HG02840 (cell line): Measurements from ENCODE around the gene GPR34.
"Not testable (repeated sequence)": the region's sequence is repeated elsewhere in the genome, so short reads cannot be mapped to it uniquely, and the experiment has no call there.

Experiments used
- ATAC-seq: cut with Tn5 transposase; IDR thresholded peaks from one replicate; pipeline ENCODE4 v1.9.1; 2021; ENCODE audit warnings: mild to moderate bottlenecking, moderate library complexity, moderate number of reproducible peaks; ENCODE audit not compliant: unreplicated experiment, low FRiP score

Gene GPR34, protein sequence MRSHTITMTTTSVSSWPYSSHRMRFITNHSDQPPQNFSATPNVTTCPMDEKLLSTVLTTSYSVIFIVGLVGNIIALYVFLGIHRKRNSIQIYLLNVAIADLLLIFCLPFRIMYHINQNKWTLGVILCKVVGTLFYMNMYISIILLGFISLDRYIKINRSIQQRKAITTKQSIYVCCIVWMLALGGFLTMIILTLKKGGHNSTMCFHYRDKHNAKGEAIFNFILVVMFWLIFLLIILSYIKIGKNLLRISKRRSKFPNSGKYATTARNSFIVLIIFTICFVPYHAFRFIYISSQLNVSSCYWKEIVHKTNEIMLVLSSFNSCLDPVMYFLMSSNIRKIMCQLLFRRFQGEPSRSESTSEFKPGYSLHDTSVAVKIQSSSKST

DNA sequence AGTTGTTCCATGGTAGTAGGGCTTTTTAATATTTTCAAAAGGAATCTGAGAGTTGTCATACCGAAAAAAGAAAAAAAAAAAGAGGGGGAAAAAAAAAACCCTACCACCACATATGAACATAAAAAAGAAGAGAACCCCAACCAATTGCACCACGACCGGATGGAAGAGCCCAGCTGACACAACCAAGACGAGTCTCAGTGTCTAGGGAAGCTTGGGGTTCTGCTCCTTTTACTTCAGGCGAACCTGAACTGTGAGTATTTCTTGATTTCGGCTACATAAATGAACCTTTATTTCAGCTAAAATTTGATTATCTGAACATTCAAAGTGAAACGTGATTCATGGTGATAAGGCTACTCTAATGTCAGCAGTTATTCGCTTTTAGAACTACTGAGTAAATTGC lies at the start of gene GPR34:
GPR34 (plus strand) TSS at position 139 of the 400 bp plus-strand sequence. CDS start 6,661 bp downstream, outside the sequence.
- no peak for ATAC-seq

DNA sequence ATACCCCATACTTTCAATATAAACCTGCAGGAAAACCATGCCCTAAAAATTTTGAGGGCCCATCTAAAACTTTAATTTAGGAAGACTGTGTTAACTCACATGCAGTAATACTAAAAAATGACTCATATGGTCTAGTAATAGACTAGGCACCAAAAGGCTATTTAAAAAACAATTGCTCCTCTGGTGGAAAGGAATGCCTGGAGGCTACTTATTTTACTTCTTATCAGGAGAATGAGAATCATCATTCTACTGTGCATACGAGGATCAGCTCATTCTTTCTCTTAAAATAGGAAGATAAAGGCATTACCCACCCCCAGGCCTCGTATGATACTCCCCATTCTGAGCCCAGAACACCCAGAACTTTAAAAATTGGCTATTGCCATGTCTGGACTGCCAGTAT lies 42.6 kb upstream of the GPR34 start:
- not testable (repeated sequence) for ATAC-seq

DNA sequence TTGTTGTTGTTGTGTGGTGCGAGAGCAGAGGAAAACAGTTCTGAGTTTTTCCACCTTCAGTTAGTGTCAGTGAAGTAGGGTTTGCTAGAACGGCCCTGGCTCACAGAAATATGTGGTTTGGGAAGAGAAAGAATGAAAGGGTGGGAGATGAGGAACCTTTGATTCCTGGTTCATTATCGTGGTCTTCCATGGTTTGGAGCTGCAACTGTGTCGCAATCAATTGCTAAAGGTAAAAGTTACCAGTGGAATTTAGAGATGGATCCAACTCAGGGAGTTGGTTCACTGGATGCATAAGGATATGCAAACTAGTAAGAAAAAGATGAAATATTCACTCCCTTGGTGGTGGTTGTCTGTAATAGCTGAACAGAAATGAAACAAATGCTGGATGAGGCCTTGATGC lies 35.6 kb upstream of the GPR34 start:
- no peak for ATAC-seq

DNA sequence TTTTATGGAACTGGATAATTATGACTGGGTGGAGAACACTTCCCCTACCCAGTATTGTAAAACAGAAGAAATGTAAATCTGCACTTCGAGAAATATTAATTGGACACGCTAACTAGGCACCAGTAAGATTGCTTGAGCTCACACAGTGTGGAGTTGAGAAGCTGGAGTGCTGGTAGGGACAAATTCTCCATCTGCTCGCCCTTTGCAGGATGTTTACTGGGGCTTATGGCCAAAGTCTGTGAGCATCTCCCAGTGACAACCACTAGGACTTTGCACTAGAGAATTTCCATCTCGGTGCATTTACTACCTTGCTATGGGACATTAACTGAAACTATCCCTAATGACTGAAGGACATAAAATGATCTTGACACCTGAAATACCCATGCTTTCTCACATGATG lies 33.7 kb upstream of the GPR34 start:
- ATAC-seq = no peak

DNA sequence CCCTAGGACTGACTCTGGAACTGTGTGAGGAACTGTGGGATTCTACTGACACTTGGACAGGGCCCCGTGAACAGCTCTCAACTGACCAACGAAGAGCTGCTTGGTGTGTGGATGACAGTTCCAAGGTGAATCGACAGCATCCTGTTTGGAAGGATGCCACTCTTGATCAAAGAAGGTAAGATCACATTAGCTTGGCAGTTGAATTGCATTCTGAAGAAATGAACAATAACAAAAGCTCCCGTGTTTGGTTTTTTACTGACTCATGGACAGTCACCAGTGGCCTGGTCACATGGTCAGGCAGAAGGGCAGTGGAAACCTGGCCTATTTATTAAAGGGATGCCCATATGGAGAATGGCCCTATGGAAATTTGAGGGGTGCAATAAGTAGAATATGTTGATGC lies 33.1 kb upstream of the GPR34 start:
- no peak for ATAC-seq

DNA sequence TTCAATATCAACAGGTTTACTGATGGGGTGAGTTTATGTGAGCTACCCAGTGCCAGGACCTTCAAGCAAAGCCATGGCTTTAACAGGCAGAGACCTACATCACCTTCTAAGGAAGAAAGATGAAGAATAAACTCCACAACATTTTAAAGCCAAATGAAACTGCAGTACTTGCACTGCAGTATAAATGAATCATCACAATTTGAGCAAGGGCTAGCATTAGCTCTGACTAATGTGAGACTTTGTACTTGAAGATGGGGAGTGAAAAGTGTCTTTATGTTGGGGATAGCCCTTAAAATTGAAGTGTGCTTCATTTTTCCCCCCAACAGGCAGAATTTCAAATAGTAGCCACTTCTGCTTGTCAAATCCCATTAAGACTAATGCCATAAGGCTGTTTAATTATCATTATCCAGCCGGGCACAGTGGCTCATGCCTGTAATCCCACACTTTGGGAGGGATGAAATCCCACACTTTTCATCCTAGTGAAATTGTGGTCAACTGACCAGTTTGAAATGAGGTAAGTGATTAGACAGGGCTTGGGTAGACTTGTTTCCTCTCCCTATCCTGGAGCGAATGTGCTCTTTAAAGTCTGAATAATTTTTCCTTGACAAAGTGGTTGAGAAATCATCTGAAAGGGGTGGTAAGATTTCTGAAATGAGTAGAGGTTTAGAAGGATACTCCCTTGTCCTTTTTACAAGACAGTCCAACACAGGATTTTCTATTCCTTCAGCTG lies 27.2 kb upstream of the GPR34 start:
- ATAC-seq = no peak

DNA sequence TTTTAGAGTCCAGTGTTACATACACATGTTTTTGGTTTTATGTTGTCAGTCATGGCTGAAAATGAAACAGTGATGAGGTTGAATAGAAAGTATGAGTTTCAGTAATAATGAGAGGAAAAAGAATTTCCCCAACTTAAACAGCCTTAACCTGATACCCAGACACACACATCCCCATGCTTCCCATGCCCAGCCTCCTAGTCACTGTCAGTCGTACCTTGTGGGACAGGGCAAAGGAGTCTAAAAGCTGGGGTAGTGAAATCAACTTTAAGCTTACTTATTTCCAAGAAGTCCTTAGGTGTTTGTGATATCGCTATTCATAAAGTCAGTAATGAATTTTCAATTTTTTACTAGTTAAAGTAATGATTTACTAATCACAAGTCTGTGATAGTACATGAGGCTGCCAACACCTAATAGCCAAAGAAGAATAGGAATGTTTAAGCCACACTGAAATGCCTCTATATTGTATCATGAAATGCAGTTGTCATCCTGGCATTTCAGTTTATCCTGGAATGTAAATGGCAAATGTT lies 24.3 kb upstream of the GPR34 start:
- ATAC-seq = peak; percentile 67

DNA sequence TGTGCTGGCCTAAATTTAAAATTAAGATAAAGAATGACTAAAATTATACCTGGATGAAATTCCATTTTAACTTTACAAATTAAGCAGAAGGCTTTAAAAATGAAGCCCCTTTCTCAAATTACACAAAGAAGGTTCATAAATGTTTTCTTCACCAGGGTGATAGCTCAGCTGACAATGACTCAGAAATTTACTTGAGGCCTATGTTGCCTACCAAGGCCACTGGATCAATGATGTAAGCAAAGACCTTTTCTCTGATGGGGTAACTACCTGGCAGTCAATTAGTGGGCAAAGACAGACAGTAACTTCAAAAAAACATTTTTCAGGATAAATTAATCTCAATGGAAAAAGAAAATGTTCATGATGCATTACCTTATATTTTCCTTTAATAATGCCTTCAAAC lies 23.9 kb upstream of the GPR34 start:
- no peak for ATAC-seq

DNA sequence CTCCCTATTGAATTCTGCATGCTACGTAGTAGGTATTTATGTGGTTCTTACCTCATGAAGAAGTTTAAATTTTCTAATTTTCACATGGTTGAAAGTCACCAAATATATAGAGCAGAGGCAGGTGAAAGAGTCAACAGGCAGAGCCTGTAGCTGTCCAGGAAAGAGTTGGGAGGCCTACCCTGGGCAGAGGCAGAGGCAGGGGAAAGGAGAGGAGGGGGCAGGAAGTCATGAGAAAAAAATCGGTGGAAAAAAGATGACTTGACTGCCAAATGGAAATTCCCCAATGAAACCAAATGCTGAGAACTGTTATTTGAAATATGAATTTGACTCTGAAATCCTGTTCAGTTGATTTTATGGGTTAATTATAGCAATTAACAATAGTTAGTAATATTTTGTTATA lies 23.1 kb upstream of the GPR34 start:
- no peak for ATAC-seq

DNA sequence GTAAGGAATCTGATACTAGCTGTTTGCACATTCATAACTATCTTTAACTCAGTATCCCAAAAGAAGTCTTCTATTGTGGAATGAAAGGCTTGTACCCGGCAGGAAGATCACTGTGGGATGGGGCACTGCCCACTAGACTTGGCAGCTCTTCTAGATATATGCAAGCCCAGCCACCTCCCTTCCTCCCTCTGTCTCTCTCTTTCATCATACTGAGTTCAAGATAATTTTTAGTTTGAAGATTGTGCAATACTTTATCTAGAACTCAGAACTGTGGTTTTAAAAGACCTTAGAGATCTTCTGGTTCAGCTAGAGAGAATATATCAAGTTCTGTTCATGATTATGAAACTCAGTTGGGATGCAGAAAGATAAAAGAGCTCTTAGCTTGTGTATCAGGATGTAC lies 22.5 kb upstream of the GPR34 start:
- no peak for ATAC-seq

DNA sequence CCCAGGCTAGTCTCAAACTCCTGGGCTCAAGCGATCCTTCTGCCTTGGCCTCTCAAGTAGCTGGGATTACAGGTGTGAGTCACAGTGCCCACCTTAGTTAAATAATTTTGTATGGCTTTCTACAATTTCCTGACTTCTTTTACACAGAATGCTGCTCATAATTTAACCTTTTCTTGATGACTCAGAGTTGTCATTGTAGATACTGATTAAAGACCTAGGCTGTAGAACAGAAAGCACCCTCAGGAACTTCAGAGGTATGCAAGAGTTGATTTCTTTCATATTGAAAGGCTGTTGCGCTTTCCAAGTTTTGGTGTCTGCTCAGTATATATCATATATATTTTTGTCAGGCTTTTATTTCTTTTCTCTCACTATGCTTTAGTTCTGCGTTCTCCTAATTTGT lies 21.1 kb upstream of the GPR34 start:
- no peak for ATAC-seq

DNA sequence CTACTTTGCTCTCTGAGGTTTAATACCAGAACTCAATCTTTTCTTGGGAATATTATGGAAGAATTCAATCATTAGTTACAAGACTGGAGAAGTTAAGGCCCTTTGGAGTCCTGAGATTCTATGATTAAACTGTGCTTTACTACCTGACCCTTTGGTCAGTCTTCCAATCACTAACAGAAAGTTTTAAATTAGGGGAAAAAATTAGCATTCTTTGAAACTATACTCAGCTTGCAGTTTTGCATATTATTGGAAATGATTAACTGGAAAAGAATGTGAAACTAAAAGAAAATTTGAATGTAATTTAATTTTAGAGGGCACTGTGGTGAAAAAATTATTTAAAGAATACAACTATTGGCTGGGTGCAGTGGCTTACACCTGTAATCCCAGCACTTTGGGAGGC lies 18.7 kb upstream of the GPR34 start:
- ATAC-seq = no peak

DNA sequence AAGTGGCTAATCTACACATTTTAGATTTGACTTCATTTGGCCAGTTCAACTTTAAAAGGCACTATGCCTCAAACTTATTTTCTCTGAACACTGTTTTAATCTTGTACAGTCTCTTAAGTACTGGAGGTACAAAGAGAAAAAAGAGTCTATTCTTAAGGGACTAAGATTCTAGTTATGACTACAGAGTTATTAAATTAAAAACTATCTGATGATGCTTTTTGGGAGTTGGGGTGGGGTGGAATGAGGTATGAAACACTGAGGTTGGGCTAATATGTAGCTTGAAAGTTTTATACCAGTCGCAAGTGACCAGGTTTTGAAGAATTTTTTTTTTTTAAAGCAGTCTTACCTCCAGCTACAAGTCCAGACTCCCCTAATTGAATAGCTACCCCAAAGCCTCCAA lies 17.7 kb upstream of the GPR34 start:
- ATAC-seq = no peak

DNA sequence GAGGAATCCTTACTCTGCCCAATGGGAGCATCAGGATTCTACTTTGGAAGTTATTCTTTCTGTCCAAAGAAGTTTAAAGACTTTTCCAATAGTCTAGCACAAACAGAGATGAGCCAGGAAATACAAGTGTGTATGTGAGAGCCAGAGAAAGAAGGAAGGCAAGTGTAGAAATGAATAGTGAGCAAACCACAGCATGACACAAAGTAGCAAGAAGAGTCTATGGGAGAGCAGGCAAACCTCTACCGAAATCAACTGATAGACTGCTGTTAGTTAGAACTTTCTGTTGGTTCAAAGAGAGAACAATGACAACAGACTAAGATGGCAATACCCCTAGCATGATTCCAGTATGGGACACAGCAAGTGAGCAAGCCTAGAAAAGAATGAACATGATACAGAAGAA lies 16.1 kb upstream of the GPR34 start:
- no peak for ATAC-seq

DNA sequence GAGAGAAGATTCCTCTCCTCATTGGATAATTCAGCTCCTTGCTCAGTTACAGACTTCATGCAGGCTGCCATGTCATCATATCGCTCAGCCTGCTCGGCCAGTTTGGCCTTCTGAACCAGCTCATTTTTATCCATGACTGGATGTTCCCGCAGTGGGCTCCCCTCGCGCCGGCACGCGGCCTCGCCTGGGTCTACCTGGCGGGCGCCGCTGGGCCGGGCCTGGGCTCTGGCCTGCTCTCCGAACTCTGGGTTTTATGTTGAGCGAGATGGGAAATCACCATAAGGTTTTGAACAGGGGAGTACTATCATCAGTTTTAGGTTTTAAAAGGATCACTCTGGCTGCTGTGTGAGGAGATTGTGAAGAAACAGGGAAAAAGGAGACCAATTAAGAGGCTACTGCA lies 12.4 kb upstream of the GPR34 start:
- not testable (repeated sequence) for ATAC-seq

DNA sequence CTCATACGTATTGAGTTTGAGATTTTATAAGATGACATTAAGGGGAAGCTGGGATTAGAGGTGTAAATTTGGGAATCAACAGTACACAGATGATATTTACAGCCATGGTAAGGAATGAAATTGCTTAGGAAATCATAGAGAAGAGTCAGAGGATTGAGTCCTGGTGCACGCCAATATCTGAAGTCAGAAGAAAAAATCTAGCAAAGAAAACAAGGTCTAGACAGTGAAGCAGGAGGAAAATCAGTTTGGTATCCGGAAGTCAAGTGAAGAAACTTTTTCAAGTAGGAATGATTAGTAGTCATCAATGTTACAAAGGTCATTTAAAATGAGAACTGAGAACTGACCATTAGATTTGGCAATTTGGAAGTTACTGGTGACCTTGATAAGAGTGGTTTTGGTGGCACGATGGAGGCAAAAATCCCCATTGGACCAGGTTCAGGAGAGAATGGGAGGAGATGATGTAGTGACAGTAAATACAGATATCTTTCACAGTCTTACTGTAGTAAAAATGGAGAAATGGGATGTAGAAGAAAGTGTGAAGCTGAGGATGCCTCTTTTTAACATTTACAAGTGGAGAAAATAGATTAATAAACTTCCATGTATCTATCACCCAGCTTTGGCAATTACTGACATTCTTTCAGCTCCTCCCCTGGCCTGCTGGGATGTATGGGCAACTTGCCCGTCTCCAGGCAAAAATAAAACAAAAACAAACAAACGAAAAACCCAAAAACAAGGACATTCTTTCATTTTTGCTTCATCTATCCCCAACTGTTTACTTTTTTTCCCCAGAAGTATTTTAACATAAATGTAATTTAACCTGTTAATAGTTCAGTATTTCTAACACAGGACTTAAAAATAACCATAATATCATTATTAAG lies 11.4 kb upstream of the GPR34 start:
- no peak for ATAC-seq

DNA sequence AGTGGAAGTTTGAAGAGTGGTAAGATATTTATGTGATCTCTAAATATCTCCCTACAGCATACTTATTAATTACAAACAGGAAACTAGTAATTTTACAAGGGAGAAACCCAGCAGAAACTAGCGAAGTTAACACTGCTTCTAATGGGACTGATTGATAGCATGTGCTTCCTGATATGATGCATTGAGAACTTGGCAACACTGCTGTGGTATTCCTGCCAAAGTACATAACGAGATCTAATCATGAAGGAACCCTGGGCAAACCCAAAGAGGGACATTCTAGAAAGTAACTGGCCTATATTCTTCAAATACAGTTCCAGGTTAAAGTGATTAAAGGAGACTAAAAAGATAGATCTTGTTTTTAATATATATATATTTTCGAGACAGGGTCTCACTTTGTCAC lies 4.6 kb upstream of the GPR34 start:
- ATAC-seq = no peak

DNA sequence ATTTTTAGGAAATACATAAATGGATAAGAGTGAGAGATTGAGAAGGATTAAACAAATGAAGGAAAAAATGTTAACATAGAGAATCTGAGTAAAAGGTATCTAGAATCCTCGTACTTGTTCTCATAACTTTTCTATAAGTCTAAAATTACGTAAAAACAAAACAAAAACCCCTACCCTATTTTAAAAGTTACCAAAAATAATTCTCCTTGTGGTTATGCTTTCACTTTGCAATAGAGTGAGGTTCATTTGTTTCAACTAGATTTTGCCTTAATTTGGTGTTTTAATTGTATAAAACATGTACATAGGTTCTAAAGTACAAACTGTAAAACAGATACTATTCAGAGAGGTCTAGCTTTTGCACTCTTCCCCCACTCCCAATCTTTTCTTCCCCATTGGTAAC lies 3.8 kb upstream of the GPR34 start:
- no peak for ATAC-seq

DNA sequence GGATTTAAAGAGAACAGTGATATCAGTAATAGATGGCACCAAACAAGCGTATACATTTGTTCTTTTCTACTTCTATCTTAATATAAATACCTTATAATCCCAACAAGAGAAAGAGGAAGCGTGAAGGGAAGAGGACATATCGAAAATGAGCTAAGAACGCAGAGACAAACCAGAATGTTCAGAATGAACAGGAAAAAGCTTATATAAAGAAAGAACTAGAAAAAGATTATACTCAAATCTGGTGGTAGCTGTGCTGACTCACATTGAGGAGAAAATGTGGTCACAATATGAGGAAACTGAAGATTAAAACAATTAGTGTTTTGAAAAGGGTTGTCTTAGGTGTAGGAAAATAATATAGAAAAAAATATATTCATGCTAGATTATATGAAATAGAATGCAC lies 2.0 kb upstream of the GPR34 start:
- ATAC-seq = no peak

DNA sequence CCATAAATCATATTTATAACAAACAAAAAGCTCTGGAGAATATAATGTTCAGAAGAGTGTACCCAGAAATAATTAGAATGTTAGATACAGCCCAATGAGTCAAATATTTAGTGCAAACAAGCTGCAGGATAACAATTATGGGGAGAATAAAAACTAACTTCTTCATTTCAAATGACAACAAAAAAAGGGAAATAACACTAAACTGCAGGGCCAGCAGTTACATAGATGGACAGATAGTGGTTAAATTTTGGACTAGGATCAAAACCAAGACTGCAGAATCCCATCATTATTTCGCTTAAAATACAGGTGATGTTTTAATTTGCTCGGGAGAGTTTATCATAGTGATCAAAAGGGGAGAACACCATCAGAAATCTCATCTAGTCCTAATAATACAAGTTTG lies 617 bp upstream of the GPR34 start:
- ATAC-seq = no peak

DNA sequence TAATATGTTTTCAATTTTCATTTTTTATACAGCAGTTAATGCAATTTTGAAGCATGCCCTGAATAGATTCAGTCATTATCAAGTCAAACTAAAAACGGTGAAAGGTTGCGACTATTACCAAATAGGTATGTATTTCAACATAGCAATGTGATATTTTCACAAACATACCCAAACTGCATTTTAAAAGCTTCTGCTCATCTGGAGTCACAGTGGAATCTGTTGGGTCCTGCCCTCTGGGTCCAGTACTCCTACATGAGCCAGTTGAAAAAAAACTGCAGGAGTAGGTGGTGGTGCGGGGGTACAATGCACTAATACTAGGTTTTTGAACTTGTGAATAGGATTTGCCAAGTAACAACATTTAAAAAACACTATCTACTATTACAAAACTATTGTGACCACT lies 938 bp downstream of the GPR34 start:
- ATAC-seq = no peak
